SU-DHL-6 (cell line): ENCODE measurements around the gene PTPRK.

Experiments used
- H2AFZ ChIP-seq: fragments of 200-600 bp; sonication (generic); 2 replicates; pipeline ENCODE4 v1.6.1; 2014; ENCODE audit warnings: low read depth, mild to moderate bottlenecking, moderate library complexity, mixed read lengths, antibody characterized with exemption, low read length; ENCODE audit not compliant: severe bottlenecking
- H3F3A ChIP-seq: fragments of 200-600 bp; shearing (Covaris generic); 2 replicates; pipeline ENCODE4 v1.6.0; 2016; ENCODE audit warnings: antibody characterized with exemption, mild to moderate bottlenecking; ENCODE audit not compliant: insufficient read depth
- H3K27ac ChIP-seq: fragments of 200-600 bp; sonication (generic); 2 replicates; pipeline ENCODE4 v1.5.1; 2016; ENCODE audit warnings: low read depth, mild to moderate bottlenecking, low read length, moderate library complexity, mixed read lengths
- H3K27me3 ChIP-seq: fragments of 200-600 bp; sonication (generic), shearing (Covaris generic); 2 replicates; pipeline ENCODE4 v1.6.0; 2014; ENCODE audit warnings: mild to moderate bottlenecking, low read length
- H3K36me3 ChIP-seq: fragments of 200-600 bp; sonication (generic); 2 replicates; pipeline ENCODE4 v1.6.1; 2014; ENCODE audit warnings: mild to moderate bottlenecking, low read length, mixed read lengths
- H3K4me2 ChIP-seq: fragments of 300-600, 200-600 bp; shearing (Covaris generic), sonication (generic); 2 replicates; pipeline ENCODE4 v1.6.0; 2014; ENCODE audit warnings: low read length, low read depth, mild to moderate bottlenecking; ENCODE audit not compliant: poor library complexity, severe bottlenecking
- H3K4me3 ChIP-seq: fragments of 200-600 bp; sonication (generic); 2 replicates; pipeline ENCODE4 v1.5.1; 2014; ENCODE audit warnings: antibody characterized with exemption, low read length, mild to moderate bottlenecking, mixed read lengths; ENCODE audit not compliant: insufficient read depth, poor library complexity, severe bottlenecking
- H3K79me2 ChIP-seq: fragments of 200-600 bp; sonication (generic); 2 replicates; pipeline ENCODE4 v1.6.1; 2014; ENCODE audit warnings: mild to moderate bottlenecking, low read length, moderate library complexity; ENCODE audit not compliant: insufficient read depth
- H3K9ac ChIP-seq: fragments of 200-600 bp; sonication (generic); 2 replicates; pipeline ENCODE4 v1.7.0; 2014; ENCODE audit warnings: mild to moderate bottlenecking, low read length
- H3K9me2 ChIP-seq: fragments of 200-600 bp; sonication (generic); replicated peaks from 2 replicates; pipeline ENCODE4 v1.6.1; 2014; ENCODE audit warnings: low read length; ENCODE audit not compliant: insufficient read depth
- H3K9me3 ChIP-seq: fragments of 200-600 bp; sonication (generic); 2 replicates; pipeline ENCODE4 v1.6.1; 2014; ENCODE audit warnings: low read length, mixed read lengths; ENCODE audit not compliant: insufficient read depth
- H4K20me1 ChIP-seq: fragments of 200-600 bp; sonication (generic); 2 replicates; pipeline ENCODE4 v1.6.1; 2014; ENCODE audit warnings: low read depth, mild to moderate bottlenecking, antibody characterized with exemption, low read length, moderate library complexity, mixed read lengths
- CTCF ChIP-seq: fragments of 200-600 bp; sonication (generic); IDR thresholded peaks from one replicate; pipeline ENCODE4 v1.5.1; 2017; ENCODE audit warnings: antibody characterized with exemption, mild to moderate bottlenecking, low read length, moderate library complexity; ENCODE audit not compliant: insufficient read depth, poor library complexity, severe bottlenecking
- EZH2phosphoT487 ChIP-seq: fragments of 200-600 bp; sonication (generic), shearing (Covaris generic); conservative IDR thresholded peaks from 2 replicates; pipeline ENCODE4 v1.6.1; 2018; ENCODE audit warnings: mild to moderate bottlenecking, antibody characterized with exemption, low read length, moderate library complexity, mixed read lengths

PTPRK gene

DNA sequence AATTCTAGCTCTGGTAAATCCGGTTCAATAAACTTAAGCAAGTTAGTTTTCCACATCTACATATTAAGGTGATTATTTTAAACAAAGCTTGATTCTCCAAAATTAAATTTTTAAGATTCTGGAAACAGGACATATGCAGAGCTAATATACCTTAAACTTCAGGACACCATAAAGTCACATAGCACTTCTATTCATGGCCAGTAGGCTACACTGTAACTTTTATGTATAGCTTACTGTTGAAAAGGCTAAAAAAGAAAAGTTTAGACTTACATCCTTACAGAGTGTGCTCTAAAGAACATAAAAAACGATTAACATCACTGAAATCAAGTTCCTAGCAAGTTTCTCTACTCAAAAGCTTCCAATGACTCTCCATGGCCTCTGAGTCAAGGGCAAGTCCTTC lies 224.7 kb downstream of the PTPRK start:
- no peak for TF ChIP-seq EZH2phosphoT487
- no peak for TF ChIP-seq CTCF
- Histone ChIP-seq H3K9me2 (no peaks in the 10 kb centered on the region), H3K27ac (no peak overlapping the region)

DNA sequence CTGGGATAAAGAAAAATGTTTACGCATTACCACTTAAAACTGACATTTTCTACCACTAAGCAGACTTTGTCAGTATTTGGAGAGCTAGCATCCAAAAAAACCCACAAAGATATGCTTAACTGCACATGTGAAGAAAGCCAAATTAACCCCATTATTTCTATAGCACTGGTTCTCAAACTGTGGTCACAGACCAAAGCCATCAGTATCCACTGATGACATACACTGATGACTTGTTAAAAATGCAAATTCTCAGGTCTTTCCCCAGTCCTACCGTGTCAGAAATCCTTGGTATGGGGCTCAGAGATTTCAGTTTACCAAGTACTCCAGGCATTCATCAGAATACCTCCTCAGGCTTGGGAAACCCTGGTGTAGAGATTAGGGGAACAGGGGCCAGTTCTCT lies 230.2 kb downstream of the PTPRK start:
- no peak overlapping the region for H3K4me3 ChIP-seq
- no peaks in the 10 kb centered on the region for H3K36me3 ChIP-seq
- TF ChIP-seq CTCF (no peak), EZH2phosphoT487 (no peak)
- H3K79me2 ChIP-seq, result no peaks in the 10 kb centered on the region
- H3F3A ChIP-seq, result no peaks in the 10 kb centered on the region
- no peaks in the 10 kb centered on the region for H3K9me3 ChIP-seq
- no peak overlapping the region for H3K27ac ChIP-seq
- no peak overlapping the region for H2AFZ ChIP-seq
- H4K20me1 ChIP-seq, result no peaks in the 10 kb centered on the region
- no peaks in the 10 kb centered on the region for H3K9me2 ChIP-seq
- no peaks in the 10 kb centered on the region for H3K27me3 ChIP-seq
- no peak overlapping the region for H3K4me2 ChIP-seq
- no peak overlapping the region for H3K9ac ChIP-seq

More for the DNA sequence above, 224.7 kb downstream of the PTPRK start:
- Histone ChIP-seq H4K20me1 (no peaks in the 10 kb centered on the region), H2AFZ (no peak overlapping the region), H3K9me3 (no peaks in the 10 kb centered on the region), H3K4me2 (no peak overlapping the region), H3K27me3 (no peaks in the 10 kb centered on the region), H3K79me2 (no peaks in the 10 kb centered on the region), H3K9ac (no peak overlapping the region), H3K4me3 (no peak overlapping the region), H3F3A (no peaks in the 10 kb centered on the region), H3K36me3 (no peaks in the 10 kb centered on the region)

GRCh38 chr6:128284128-128284527 lies 236.3 kb downstream of the PTPRK start:
- Histone ChIP-seq H3K9me2 (no peaks in the 10 kb centered on the region), H2AFZ (no peak overlapping the region), H3K9ac (no peak overlapping the region), H3K4me2 (no peak overlapping the region), H3K27me3 (no peaks in the 10 kb centered on the region), H3K79me2 (no peaks in the 10 kb centered on the region), H3K36me3 (no peaks in the 10 kb centered on the region), H3K4me3 (no peak overlapping the region), H3K27ac (no peak overlapping the region), H3K9me3 (no peaks in the 10 kb centered on the region), H3F3A (no peaks in the 10 kb centered on the region), H4K20me1 (no peaks in the 10 kb centered on the region)
- TF ChIP-seq CTCF (no peak), EZH2phosphoT487 (no peak)

DNA sequence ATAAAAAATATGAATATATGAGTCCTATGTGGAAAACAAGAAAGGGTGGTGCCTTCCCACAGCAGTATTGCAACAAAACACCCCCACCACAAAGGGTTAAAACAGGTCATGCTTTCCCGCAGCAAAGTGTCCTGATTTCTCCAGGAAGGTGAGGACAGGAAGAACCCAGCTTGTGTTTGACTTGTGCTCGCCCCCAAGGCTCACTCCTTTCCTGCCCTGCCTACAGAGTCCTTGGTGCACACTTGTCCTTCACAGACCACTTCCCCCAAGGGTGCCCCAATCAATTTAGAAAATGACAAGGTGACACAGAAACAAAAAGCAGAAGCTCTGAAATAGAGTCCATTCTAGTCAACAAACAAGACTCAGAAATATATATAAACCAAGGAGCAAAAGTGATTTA lies 237.4 kb downstream of the PTPRK start:
- H3K79me2 ChIP-seq, result no peaks in the 10 kb centered on the region
- no peaks in the 10 kb centered on the region for H3K9me3 ChIP-seq
- no peak for TF ChIP-seq EZH2phosphoT487
- TF ChIP-seq CTCF, result no peak
- H3K27ac ChIP-seq, result no peak overlapping the region
- H3K27me3 ChIP-seq, result no peaks in the 10 kb centered on the region
- H3K4me2 ChIP-seq, result no peak overlapping the region
- H3F3A ChIP-seq, result no peaks in the 10 kb centered on the region
- no peaks in the 10 kb centered on the region for H3K9me2 ChIP-seq
- no peak overlapping the region for H3K4me3 ChIP-seq
- H4K20me1 ChIP-seq, result no peaks in the 10 kb centered on the region
- H2AFZ ChIP-seq, result no peak overlapping the region
- H3K36me3 ChIP-seq, result no peaks in the 10 kb centered on the region
- no peak overlapping the region for H3K9ac ChIP-seq
